B cell (primary cell): ENCODE data around the gene DCDC1. TPM values are rescaled to one million over a fixed set of nuclear protein-coding genes. Genes with fewer than 3 reads are reported as not detected.

Source experiments
- ATAC-seq: fragments of 200-7000 bp; cut with Tn5 transposase; one replicate; pipeline ENCODE4 v1.10.0; 2021; ENCODE audit warnings: low read depth, mild to moderate bottlenecking, moderate number of reproducible peaks, moderate library complexity
- CTCF ChIA-PET: fragments of 350-600 bp; sonication (Branson Sonifier 250); formaldehyde crosslinking; loops from one replicate; lab custom pipeline; 2021; ENCODE audit warnings: antibody characterized with exemption, inconsistent platforms; lab: Charles Lee
- POLR2A ChIA-PET: fragments of 350-600 bp; sonication (Branson Sonifier 250); formaldehyde crosslinking; loops from one replicate; lab custom pipeline; 2021; ENCODE audit warnings: antibody characterized with exemption; lab: Charles Lee
- DNase-seq: peaks from one replicate; pipeline ENCODE4 v3.0.0; 2013
- H2AFZ ChIP-seq: 2 replicates; pipeline ENCODE4 v1.6.1; 2012; ENCODE audit warnings: mild to moderate bottlenecking, low read depth, low read length; ENCODE audit not compliant: insufficient read depth, poor library complexity, severe bottlenecking
- H3K27ac ChIP-seq, 2 donors: 1 replicate in 1 of 2; 2 replicates in 1 of 2; pipeline ENCODE4 v1.5.1; 2012 to 2013; ENCODE audit warnings: low read length in 2 of 2, mild to moderate bottlenecking in 2 of 2, moderate library complexity in 1 of 2
- H3K27me3 ChIP-seq, 4 experiments: fragments of 200-600 bp in 1 of 4; sonication (generic) in 1 of 4; replicated peaks in 1 of 4; 1 replicate in 2 of 4; 2 replicates in 2 of 4; pipeline versions ENCODE4 v1.6.1 to v1.7.0; 2013 to 2016; ENCODE audit warnings: low read length in 3 of 4, mild to moderate bottlenecking in 2 of 4, mixed read lengths in 1 of 4, moderate library complexity in 1 of 4; ENCODE audit not compliant: insufficient read depth in 4 of 4, control insufficient read depth in 3 of 4; ENCODE audit errors: control extremely low read depth in 1 of 4
- H3K36me3 ChIP-seq, 2 experiments: replicated peaks in 1 of 2; 1 replicate in 1 of 2; 2 replicates in 1 of 2; pipeline versions ENCODE4 v1.6.1 to v1.7.1; 2013; ENCODE audit warnings: low read length in 1 of 2; ENCODE audit not compliant: insufficient read depth in 2 of 2, control insufficient read depth in 1 of 2; ENCODE audit errors: control extremely low read depth in 1 of 2, extremely low read depth in 1 of 2
- H3K4me1 ChIP-seq, 2 donors: fragments of 200-600 bp in 1 of 2; sonication (generic) in 1 of 2; 1 replicate in 1 of 2; 2 replicates in 1 of 2; pipeline versions ENCODE4 v1.5.1 to v1.6.1; 2013 to 2017; ENCODE audit warnings: low read length in 2 of 2; ENCODE audit not compliant: control insufficient read depth in 2 of 2, insufficient read depth in 2 of 2
- H3K4me2 ChIP-seq: replicated peaks from 2 replicates; pipeline ENCODE3; 2012; ENCODE audit warnings: mild to moderate bottlenecking, low read depth, low read length; ENCODE audit not compliant: poor library complexity, severe bottlenecking
- H3K4me3 ChIP-seq, 5 experiments: fragments of 200-600 bp in 1 of 5; sonication (generic) in 1 of 5; 1 replicate in 3 of 5; 2 replicates in 2 of 5; pipeline versions ENCODE4 v1.5.1 to v1.7.0; 2011 to 2016; ENCODE audit warnings: low read length in 4 of 5, mild to moderate bottlenecking in 4 of 5, low read depth in 2 of 5, control low read depth in 1 of 5, moderate library complexity in 1 of 5; ENCODE audit not compliant: insufficient read depth in 1 of 5; ENCODE audit errors: control extremely low read depth in 1 of 5, extremely low read depth in 1 of 5
- H3K79me2 ChIP-seq: fragments of 200-600 bp; sonication (generic); one replicate; pipeline ENCODE4 v1.6.0; 2016; ENCODE audit warnings: low read length; ENCODE audit not compliant: control insufficient read depth, insufficient read depth
- H3K9ac ChIP-seq: fragments of 200-600 bp; sonication (generic); 2 replicates; pipeline ENCODE4 v1.6.1; 2017; ENCODE audit warnings: mild to moderate bottlenecking, low read length, moderate library complexity
- H3K9me3 ChIP-seq, 3 donors: one replicate each; pipeline versions ENCODE4 v1.6.1 to v1.7.1; 2013; ENCODE audit warnings: low read length in 2 of 3; ENCODE audit not compliant: control insufficient read depth in 2 of 3, insufficient read depth in 1 of 3; ENCODE audit errors: control extremely low read depth in 1 of 3
- H4K20me1 ChIP-seq: 2 replicates; pipeline ENCODE4 v1.6.0; 2012; ENCODE audit warnings: mild to moderate bottlenecking, low read length; ENCODE audit not compliant: insufficient read depth, control insufficient read depth, poor library complexity, severe bottlenecking
- H3K27ac Mint-ChIP-seq: one replicate; pipeline ENCODE4 v1.8.0; 2021; ENCODE audit warnings: mixed read lengths
- H3K27me3 Mint-ChIP-seq: one replicate; pipeline ENCODE4 v1.8.0; 2021; ENCODE audit warnings: mixed read lengths
- H3K4me1 Mint-ChIP-seq: one replicate; pipeline ENCODE4 v1.8.0; 2021; ENCODE audit warnings: mixed read lengths
- H3K4me3 Mint-ChIP-seq: one replicate; pipeline ENCODE4 v1.8.0; 2021; ENCODE audit warnings: mixed read lengths
- H3K9me3 Mint-ChIP-seq: one replicate; pipeline ENCODE4 v1.8.0; 2022; ENCODE audit warnings: mixed read lengths; ENCODE audit not compliant: insufficient read depth
- CTCF ChIP-seq: fragments of 200-600 bp; IDR thresholded peaks from one replicate; pipeline ENCODE4 v1.8.0; 2022; ENCODE audit warnings: antibody characterized with exemption, mild to moderate bottlenecking
- EZH2 ChIP-seq: IDR thresholded peaks from 2 replicates; pipeline ENCODE4 v1.6.1; 2012; ENCODE audit warnings: borderline replicate concordance, low read depth, mild to moderate bottlenecking, moderate library complexity, low read length; ENCODE audit not compliant: insufficient read depth, poor library complexity, severe bottlenecking
- WGBS: methylation state at CpG from one replicate; pipeline ENCODE4 v1.1.5; 2013; ENCODE audit warnings: missing lambda C conversion rate; ENCODE audit not compliant: insufficient coverage; 5-methylcytosine and 5-hydroxymethylcytosine counted together
- intact Hi-C: fragments of 100-400 bp; cut with micrococcal nuclease; formaldehyde crosslinking; loops from one replicate; pipeline ENCODE4 v1.10.0; 2022
- polyA plus RNA-seq: library from polyadenylated mRNA; depleted of rRNA; stranded (reverse); fragments of >200 nt; gene quantifications from 2 replicates; pipeline ENCODE4 v1.2.3, GENCODE V29; 2012
- total RNA-seq, 2 donors: library from RNA; stranded (reverse); fragments of 120-200 nt in 1 of 2; gene quantifications; 1 replicate in 1 of 2; 2 replicates in 1 of 2; pipeline versions ENCODE4 v1.2.3 to v1.2.4, GENCODE V29; 2013 to 2022

DCDC1 gene
- total and polyA plus RNA-seq, 2 donors (not counting 1 experiment from before 2014, with no cell fraction given) = not detected

DNA sequence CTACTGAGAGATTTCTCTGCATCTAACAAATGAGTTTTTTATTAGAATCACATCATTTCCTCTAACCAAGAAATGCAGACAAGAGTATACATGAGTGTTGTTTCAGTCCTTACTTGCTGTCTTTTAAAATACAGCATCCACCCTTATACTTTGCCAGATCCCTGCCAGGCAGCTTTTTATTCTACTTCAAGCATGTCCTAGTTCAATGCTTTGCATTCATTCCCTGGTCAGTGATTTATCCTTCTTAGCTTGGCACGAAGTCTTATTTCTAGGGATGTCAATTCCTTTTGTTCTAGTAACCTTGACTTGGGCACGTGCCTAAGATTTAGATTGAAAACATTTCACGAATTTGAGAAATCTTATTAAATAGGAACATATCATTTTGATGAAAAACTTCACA is 476.2 kb downstream of the DCDC1 start:
- ChIA-PET CTCF (no interaction called here), POLR2A (no interaction called here)
- H3K4me2 ChIP-seq = no peak overlapping the region
- H3K27me3 ChIP-seq = no peaks in the 10 kb centered on the region
- no peaks in the 10 kb centered on the region for H3K9me3 ChIP-seq
- DNase-seq (no peak), ATAC-seq (no peak)
- H3K27me3 Mint-ChIP-seq = peaks cover 4% of the 10 kb centered on the region
- H4K20me1 ChIP-seq = no peaks in the 10 kb centered on the region
- WGBS = no CpG with 5 or more reads among the region's 3 CpGs
- H3K9ac ChIP-seq = no peak overlapping the region
- no peak overlapping the region for H3K4me3 Mint-ChIP-seq
- TF ChIP-seq CTCF = no peak
- TF ChIP-seq EZH2 = no peak
- intact Hi-C loops = no loop called here
- no peak overlapping the region for H3K27ac ChIP-seq
- H3K36me3 ChIP-seq = no peaks in the 10 kb centered on the region
- H3K4me1 ChIP-seq = no peaks in the 10 kb centered on the region
- no peak overlapping the region for H3K4me3 ChIP-seq
- no peak overlapping the region for H2AFZ ChIP-seq
- H3K4me1 Mint-ChIP-seq = no peaks in the 10 kb centered on the region
- H3K27ac Mint-ChIP-seq = no peak overlapping the region
- H3K79me2 ChIP-seq = no peaks in the 10 kb centered on the region
- no peaks in the 10 kb centered on the region for H3K9me3 Mint-ChIP-seq

GRCh38 chr11:30889143-30889794 is 480.3 kb downstream of the DCDC1 start:
- H3K9ac ChIP-seq = no peak overlapping the region
- ATAC-seq (no peak), DNase-seq (no peak)
- H3K4me2 ChIP-seq = no peak overlapping the region
- no peak overlapping the region for H3K27ac ChIP-seq
- Mint-ChIP-seq H3K27me3 (peaks cover 4% of the 10 kb centered on the region), H3K4me1 (no peaks in the 10 kb centered on the region), H3K4me3 (no peak overlapping the region), H3K27ac (no peak overlapping the region), H3K9me3 (no peaks in the 10 kb centered on the region)
- TF ChIP-seq CTCF (no peak), EZH2 (no peak)
- no peak overlapping the region for H3K4me3 ChIP-seq
- 95% methylated on average over 5 of the region's 6 CpGs for WGBS
- intact Hi-C loops = no loop called here
- ChIA-PET CTCF (no interaction called here), POLR2A (no interaction called here)
- no peaks in the 10 kb centered on the region for H3K36me3 ChIP-seq
- no peaks in the 10 kb centered on the region for H3K79me2 ChIP-seq
- no peaks in the 10 kb centered on the region for H3K27me3 ChIP-seq
- H4K20me1 ChIP-seq = no peaks in the 10 kb centered on the region
- no peaks in the 10 kb centered on the region for H3K4me1 ChIP-seq
- no peaks in the 10 kb centered on the region for H3K9me3 ChIP-seq
- H2AFZ ChIP-seq = no peak overlapping the region
